ENCODE data around the gene MCTP1.

Gene MCTP1

GRCh38 chr5:94754824-94755223, 530.1 kb downstream of the MCTP1 start:
- TF ChIP-seq SNAI2 (CRISPR knock-in tag; IDR thresholded peaks at IDR 0.05) = no peak
- TF ChIP-seq CSDC2 (CRISPR knock-in tag; IDR thresholded peaks at IDR 0.05) = no peak
- TF ChIP-seq RARB (CRISPR knock-in tag; IDR thresholded peaks at IDR 0.05) = no peak
- no peak for TF ChIP-seq PPARA (CRISPR knock-in tag; IDR thresholded peaks at IDR 0.05; ENCODE audit: borderline replicate concordance)
- TF ChIP-seq ARNTL (CRISPR knock-in tag; IDR thresholded peaks at IDR 0.05; ENCODE audit: borderline replicate concordance, low read depth) = no peak
- no peak for TF ChIP-seq PATZ1 (CRISPR knock-in tag; IDR thresholded peaks at IDR 0.05; ENCODE audit: borderline replicate concordance)
- TF ChIP-seq ZFP30 (CRISPR knock-in tag; IDR thresholded peaks at IDR 0.05) = no peak
- TF ChIP-seq POU6F1 (CRISPR knock-in tag; IDR thresholded peaks at IDR 0.05; ENCODE audit: borderline replicate concordance, low read depth) = no peak
- TF ChIP-seq TOX (CRISPR knock-in tag; IDR thresholded peaks at IDR 0.05; ENCODE audit: borderline replicate concordance) = no peak
- no peak for TF ChIP-seq ISL1 (CRISPR knock-in tag; IDR thresholded peaks at IDR 0.05)
- TF ChIP-seq GLIS3 (CRISPR knock-in tag; IDR thresholded peaks at IDR 0.05) = no peak
- TF ChIP-seq ZNF8 (CRISPR knock-in tag; IDR thresholded peaks at IDR 0.05) = no peak

GRCh38 chr5:94751460-94751859, 533.4 kb downstream of the MCTP1 start:
- no peak for ATAC-seq
- TF ChIP-seq ISL1 (CRISPR knock-in tag; IDR thresholded peaks at IDR 0.05) (no peak), ZNF8 (CRISPR knock-in tag; IDR thresholded peaks at IDR 0.05) (no peak), SNAI2 (CRISPR knock-in tag; IDR thresholded peaks at IDR 0.05) (no peak)

More at GRCh38 chr5:94754824-94755223, 530.1 kb downstream of the MCTP1 start:
- ATAC-seq = no peak

GRCh38 chr5:94750681-94751080, 534.2 kb downstream of the MCTP1 start:
- TF ChIP-seq ZNF8 (CRISPR knock-in tag; IDR thresholded peaks at IDR 0.05) (no peak), ZFP3 (CRISPR knock-in tag; IDR thresholded peaks at IDR 0.05) (no peak), ZFP30 (CRISPR knock-in tag; IDR thresholded peaks at IDR 0.05) (no peak), GLIS3 (CRISPR knock-in tag; IDR thresholded peaks at IDR 0.05) (no peak), SNAI2 (CRISPR knock-in tag; IDR thresholded peaks at IDR 0.05) (no peak), ZNF565 (CRISPR knock-in tag; conservative IDR thresholded peaks at IDR 0.05; ENCODE audit: low read depth) (no peak), ZNF70 (CRISPR knock-in tag; IDR thresholded peaks at IDR 0.05) (no peak), OSR1 (CRISPR knock-in tag; IDR thresholded peaks at IDR 0.05) (no peak), ZC3H10 (CRISPR knock-in tag; IDR thresholded peaks at IDR 0.05) (no peak), CREB5 (CRISPR knock-in tag; IDR thresholded peaks at IDR 0.05; ENCODE audit: low read depth) (no peak), PPARA (CRISPR knock-in tag; IDR thresholded peaks at IDR 0.05; ENCODE audit: borderline replicate concordance) (no peak), TSHZ2 (CRISPR knock-in tag; IDR thresholded peaks at IDR 0.05) (no peak), PATZ1 (CRISPR knock-in tag; IDR thresholded peaks at IDR 0.05; ENCODE audit: borderline replicate concordance) (no peak), ESRRG (CRISPR knock-in tag; IDR thresholded peaks at IDR 0.05) (no peak), BACH2 (CRISPR knock-in tag; IDR thresholded peaks at IDR 0.05; ENCODE audit: borderline replicate concordance) (no peak), POU6F1 (CRISPR knock-in tag; IDR thresholded peaks at IDR 0.05; ENCODE audit: borderline replicate concordance, low read depth) (no peak), CSDC2 (CRISPR knock-in tag; IDR thresholded peaks at IDR 0.05) (no peak), CSRNP3 (CRISPR knock-in tag; IDR thresholded peaks at IDR 0.05) (no peak)
- no peak for ATAC-seq

Data from SK-N-SH treated with all-trans-retinoic acid at 6 μM for 48 hours (cell line).